Astrocyte (in vitro differentiated cells and primary cell): ENCODE measurements around the gene NPW.

Experiments used
- CTCF ChIP-seq: IDR thresholded peaks from 2 replicates; pipeline ENCODE4 v1.5.1; 2011; ENCODE audit warnings: low read depth, mild to moderate bottlenecking, inconsistent platforms, low read length, moderate library complexity; ENCODE audit not compliant: insufficient read depth
- EZH2 ChIP-seq: IDR thresholded peaks from 2 replicates; pipeline ENCODE4 v1.6.1; 2012; ENCODE audit warnings: mild to moderate bottlenecking, low read length, inconsistent platforms; ENCODE audit not compliant: insufficient read depth

GRCh38 chr16:1993731-1994131, 25.9 kb upstream of the NPW start:
- TF ChIP-seq CTCF (no peak), EZH2 (no peak)
